Measurements from ENCODE around the gene INSL3.

DNA sequence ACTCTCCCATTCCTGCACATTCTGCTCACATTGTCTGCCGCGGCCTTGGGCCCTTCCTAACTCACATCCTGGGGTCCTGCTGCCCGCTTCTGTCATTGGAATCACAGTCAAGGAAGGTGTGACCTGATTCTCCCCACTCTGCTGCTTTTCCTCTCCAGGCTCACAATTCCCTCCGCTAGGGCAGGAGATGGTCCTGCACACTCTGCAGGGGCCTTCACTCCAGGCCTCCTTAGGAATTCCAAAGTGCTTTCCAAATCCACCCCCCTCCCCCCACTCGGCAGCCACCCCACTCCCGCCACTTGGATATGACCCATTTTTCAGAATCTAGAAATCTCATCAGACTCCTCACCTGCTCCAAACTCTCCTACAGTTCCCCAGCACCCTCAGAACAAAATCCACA lies 47.4 kb upstream of the INSL3 start:
- TF ChIP-seq, protein P1, sequence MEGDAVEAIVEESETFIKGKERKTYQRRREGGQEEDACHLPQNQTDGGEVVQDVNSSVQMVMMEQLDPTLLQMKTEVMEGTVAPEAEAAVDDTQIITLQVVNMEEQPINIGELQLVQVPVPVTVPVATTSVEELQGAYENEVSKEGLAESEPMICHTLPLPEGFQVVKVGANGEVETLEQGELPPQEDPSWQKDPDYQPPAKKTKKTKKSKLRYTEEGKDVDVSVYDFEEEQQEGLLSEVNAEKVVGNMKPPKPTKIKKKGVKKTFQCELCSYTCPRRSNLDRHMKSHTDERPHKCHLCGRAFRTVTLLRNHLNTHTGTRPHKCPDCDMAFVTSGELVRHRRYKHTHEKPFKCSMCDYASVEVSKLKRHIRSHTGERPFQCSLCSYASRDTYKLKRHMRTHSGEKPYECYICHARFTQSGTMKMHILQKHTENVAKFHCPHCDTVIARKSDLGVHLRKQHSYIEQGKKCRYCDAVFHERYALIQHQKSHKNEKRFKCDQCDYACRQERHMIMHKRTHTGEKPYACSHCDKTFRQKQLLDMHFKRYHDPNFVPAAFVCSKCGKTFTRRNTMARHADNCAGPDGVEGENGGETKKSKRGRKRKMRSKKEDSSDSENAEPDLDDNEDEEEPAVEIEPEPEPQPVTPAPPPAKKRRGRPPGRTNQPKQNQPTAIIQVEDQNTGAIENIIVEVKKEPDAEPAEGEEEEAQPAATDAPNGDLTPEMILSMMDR (IDR thresholded peaks at IDR 0.05) = no peak
- no peak for TF ChIP-seq POLR2AphosphoS5 (IDR thresholded peaks at IDR 0.05; ENCODE audit: low read depth, low read length)
- no peak for TF ChIP-seq YY1 (IDR thresholded peaks at IDR 0.05; ENCODE audit: low read depth)
- no peak for TF ChIP-seq RCOR1 (IDR thresholded peaks at IDR 0.05; ENCODE audit: low read length)
- no peak for TF ChIP-seq MXI1 (IDR thresholded peaks at IDR 0.05; ENCODE audit: low read depth, low read length)
- TF ChIP-seq TEAD4 (IDR thresholded peaks at IDR 0.05; ENCODE audit: borderline replicate concordance, insufficient read depth) = no peak
- no peak for TF ChIP-seq GATA2 (CRISPR knock-in tag; IDR thresholded peaks at IDR 0.05)

Data from SK-N-SH (cell line).